ENCODE data around the gene APOB.

Gene APOB

DNA sequence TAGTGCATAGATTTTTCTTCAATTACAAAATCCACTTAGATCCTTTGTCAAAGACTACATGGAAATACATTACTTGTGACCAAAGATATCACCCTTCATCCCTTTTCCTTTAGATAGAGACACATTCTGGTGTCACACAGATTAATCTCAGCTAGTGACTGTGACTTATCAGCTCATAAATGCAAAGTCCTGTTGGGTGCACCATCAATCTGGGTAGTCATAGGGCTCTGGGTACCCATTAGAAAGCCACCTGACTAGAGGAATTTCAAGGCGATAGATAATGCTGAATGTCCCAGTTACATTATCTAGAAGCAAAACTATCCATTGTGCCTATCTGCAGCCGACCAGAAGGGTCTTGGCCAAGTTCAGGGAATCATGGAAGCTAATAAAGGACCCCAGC is 2.6 kb upstream of the APOB start:
- no peak for DNase-seq (ENCODE audit: low read depth in 2 of 2)

GRCh38 chr2:21044694-21045371 is 960 bp upstream of the APOB start:
- no peak for DNase-seq (ENCODE audit: low read depth in 2 of 2)

DNA sequence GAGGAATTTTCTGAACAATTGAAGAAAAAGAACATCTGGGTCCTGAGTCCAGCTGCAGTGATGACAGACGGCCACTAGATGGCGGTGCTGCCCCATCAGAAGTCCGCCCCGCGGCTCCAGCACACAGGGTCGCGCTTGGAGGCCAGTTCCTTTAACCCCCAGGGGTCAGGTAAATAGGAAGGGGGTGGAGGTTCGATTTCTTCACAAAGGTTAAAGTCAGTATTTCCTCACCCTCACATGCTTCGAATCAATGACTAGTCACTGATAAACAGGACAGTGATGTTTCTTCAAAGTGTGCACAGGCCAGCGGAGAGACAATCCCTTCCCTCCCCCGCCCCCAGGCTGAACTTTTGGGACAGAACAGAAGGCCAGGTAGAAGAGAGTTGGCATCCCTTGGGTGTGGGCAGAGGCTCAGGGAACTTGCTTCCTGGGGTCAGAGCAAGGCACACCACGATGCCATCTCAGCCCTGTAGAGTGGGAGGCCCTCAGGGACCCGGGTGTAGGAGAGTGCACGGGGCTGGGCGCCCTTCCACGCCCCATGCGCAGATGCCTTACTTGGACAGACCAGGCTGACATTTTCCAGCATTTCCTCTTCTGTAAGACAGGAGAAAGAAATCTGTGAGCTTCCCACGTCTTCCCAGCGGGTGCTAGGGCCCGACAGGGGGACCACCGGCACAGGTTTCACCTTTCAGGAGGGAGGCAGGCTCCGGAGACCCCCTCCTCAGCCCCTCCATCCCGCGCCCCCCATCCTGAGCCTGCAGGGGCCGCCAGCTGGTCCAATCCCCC is 722 bp downstream of the APOB start:
- DNase-seq (ENCODE audit: low read depth in 2 of 2) = peak; percentile 30 to 54

DNA sequence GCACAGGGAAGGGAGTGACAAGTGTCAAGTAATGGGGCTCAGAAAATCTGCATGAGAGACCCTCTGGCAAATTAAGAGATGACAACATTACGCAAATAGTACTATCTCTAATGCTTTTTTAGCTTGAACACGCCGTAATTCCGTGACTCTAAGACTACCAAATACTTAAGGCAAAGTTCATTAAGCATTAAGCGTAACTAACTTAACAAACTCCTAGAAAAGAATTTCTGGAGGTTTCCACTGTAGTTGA is 1.2 kb downstream of the APOB start:
- DNase-seq (ENCODE audit: low read depth in 2 of 2) = no peak

- no peak for DNase-seq (ENCODE audit: low read depth in 2 of 2)
Observed at GRCh38 chr2:21041943-21042707, 1.7 kb downstream of the APOB start.

GRCh38 chr2:21041462-21041861 is 2.4 kb downstream of the APOB start:
- DNase-seq (ENCODE audit: low read depth in 2 of 2) = no peak

DNA sequence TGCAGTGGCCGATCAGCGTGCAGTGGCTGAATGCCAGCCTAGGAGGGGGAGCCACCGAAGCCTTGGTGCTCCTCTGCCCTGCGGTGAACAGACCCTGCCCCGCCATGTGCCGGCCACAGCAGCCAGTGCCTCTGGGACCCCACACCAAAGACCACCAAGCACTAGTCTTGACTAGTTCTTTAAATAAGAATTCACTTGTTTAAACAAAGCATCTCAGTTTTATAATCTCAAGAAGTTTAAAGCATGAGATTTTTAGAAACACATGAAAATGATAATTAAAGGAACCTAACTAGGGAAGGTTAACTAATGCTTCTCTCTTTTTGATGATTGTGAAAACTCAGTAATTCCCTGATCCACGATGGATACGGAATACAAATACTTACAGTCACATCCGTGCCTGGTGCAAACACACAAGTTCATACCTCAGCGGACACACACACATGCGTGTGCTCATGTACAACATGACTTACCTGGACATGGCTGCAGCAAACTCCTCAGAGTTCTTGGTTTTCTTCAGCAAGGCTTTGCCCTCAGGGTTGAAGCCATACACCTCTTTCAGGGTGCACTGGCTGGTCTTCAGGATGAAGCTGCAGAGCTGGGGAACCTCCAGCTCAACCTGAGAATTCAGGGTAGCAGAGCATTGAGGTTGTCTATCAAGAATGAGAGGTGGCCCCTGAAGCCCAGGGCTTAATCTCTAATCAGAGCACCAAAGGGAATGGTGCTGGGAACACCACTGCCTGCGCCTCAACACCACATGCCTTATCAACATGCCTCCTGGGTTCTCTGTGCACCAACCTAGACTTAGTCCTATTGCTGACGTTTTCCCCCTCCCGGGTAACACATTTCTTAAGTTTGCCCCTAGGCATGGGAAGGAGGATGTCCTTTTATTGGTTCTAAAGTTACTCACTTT is 3.1 kb downstream of the APOB start:
- DNase-seq (ENCODE audit: low read depth in 2 of 2) = no peak

DNA sequence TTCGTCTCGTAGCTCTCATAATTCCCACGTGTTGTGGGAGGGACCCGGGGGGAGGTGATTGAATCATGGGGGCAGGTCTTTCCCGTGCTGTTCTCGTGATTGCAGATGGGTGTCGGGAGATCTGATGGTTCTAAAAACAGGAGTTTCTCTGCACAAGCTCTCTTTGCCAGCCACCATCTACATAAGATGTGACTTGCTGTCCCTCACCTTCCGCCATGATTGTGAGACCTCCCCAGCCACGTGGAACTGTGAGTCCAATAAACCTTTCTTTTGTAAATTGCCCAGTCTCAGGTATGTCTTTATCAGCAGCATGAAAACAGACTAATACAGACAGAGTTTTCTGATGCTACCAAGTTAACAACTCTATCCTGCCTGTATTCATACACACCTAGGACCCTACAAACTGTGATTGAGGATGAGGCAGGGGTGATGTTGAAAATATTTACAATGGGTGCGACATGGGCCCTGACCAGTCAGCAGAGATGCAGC is 3.9 kb downstream of the APOB start:
- no peak for DNase-seq (ENCODE audit: low read depth in 2 of 2)

DNA sequence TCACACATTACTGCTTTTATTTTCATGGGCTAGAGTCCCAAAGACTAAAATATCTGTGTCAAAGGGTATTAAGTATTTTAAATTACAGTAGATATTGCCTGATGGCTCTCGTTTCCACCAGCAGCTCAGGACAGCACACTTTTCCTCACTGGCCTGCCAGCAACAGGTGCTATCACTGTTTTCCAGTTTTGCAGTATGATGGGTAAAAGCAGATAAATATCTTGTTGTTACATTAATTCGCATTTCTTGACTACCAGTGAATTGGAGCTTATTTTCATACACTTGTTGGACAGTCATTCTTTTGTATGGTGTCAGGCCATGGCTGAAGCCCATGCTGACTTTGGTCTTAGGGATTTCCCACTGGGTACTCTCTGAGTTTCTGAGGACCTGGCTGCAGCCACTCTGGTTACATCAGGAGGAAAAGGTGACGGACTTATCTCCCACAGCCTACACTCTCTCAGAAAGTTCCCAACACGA is 4.8 kb downstream of the APOB start:
- DNase-seq (ENCODE audit: low read depth in 2 of 2) = no peak

- no peak for DNase-seq (ENCODE audit: low read depth in 2 of 2)
Observed at GRCh38 chr2:21038403-21039073, 5.3 kb downstream of the APOB start.

- DNase-seq (ENCODE audit: low read depth in 2 of 2) = no peak
Observed at GRCh38 chr2:21037671-21038108, 6.2 kb downstream of the APOB start.

GRCh38 chr2:21036708-21037670 is 6.9 kb downstream of the APOB start:
- no peak for DNase-seq (ENCODE audit: low read depth in 2 of 2)

GRCh38 chr2:21035974-21036707 is 7.7 kb downstream of the APOB start:
- no peak for DNase-seq (ENCODE audit: low read depth in 2 of 2)

DNA sequence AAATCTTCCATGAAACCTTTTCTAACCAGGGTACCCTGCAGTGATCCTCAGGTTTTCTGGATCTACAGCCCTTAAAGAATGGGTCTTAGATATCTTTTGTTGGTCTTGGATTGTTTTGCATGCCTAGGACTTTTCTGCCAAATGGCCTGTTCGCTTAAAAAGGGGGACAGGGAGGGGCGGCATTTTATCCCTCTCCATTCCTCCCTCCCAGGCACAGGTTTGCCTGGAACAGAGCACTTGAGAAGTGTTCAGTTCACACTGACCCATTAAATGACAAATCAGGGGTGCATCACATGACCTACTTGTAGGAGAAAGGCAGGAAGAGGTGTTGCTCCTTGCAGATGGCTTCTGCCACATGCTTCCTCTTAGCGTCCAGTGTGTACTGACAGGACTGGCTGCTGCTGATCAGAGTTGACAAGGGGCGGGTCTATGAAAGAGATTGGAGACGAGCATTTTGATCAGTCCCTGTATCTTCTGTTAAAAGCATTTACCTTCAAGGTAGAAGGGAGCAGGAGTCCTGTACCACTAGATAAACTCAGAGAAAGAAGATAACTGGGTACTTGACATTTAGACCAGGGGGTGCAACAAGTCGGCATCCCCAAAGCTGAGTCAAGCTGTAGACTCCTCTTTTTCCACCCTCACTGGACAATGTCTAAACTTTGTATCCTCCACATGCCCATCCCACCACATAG is 8.4 kb downstream of the APOB start:
- no peak for DNase-seq (ENCODE audit: low read depth in 2 of 2)

DNA sequence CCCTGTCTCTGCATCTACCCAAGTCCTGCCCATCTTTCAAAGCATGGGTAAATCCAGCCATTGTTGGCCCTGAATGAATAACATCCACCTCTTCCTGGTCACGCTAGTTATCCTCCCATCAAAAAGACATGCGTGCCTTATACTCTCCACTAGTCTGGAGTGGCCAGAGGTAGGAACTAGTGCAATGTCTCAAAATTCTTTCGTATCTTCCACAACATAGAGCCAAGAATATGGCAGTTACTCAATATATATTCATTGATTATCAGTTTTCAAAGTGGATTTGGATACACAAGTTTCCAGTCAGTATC is 8.9 kb downstream of the APOB start:
- no peak for DNase-seq (ENCODE audit: low read depth in 2 of 2)

- no peak for DNase-seq (ENCODE audit: low read depth in 2 of 2)
Observed at GRCh38 chr2:21034156-21034971, 9.5 kb downstream of the APOB start.

- DNase-seq (ENCODE audit: low read depth in 2 of 2) = no peak
Observed at GRCh38 chr2:21033237-21034155, 10.4 kb downstream of the APOB start.
